GM13976 (cell line): ENCODE data around the gene NEK6.

ENCODE experiments used
- DNase-seq: peaks from one replicate; pipeline ENCODE4 v3.0.0; 2012; ENCODE audit warnings: low spot score
- CTCF ChIP-seq: IDR thresholded peaks from 2 replicates; pipeline ENCODE4 v1.5.1; 2012; ENCODE audit warnings: borderline replicate concordance, mild to moderate bottlenecking; ENCODE audit not compliant: insufficient read depth; ENCODE audit errors: extremely low read depth, missing control alignments, control extremely low read depth
- in situ Hi-C: fragments of 300-500 bp; cut with MboI; formaldehyde crosslinking; loops from one replicate; pipeline ENCODE4 v1.12.0; 2022; ENCODE audit warnings: low sequenced_read_pairs, mixed read lengths, inconsistent platforms; ENCODE audit not compliant: unreplicated experiment

Gene NEK6

GRCh38 chr9:124347206-124347967, 89.6 kb downstream of the NEK6 start:
- peak; percentile 13 for DNase-seq
- in situ Hi-C loops: no loop called here
- TF ChIP-seq CTCF: no peak

DNA sequence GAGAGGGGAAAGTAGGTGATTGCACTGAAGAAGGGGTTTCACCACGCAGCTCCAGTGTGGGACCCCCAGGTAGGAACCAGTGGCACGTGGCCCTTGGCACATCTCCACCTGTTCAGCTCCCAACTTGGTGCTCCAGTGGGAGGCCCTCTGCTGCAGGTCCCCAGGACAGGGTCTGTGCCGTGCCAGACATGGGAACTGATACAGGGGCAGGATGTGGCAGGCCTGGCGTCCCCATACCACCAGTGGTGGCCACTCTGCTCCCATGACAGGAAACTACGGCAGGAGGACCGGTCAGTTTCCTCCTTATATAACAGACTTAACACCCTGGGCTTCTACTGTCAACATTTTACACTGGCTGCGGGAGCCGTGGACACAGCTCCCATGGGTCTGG, 90.2 kb downstream of the NEK6 start:
- DNase-seq: peak; percentile 22
- in situ Hi-C loops: no loop called here
- TF ChIP-seq CTCF: no peak

DNA sequence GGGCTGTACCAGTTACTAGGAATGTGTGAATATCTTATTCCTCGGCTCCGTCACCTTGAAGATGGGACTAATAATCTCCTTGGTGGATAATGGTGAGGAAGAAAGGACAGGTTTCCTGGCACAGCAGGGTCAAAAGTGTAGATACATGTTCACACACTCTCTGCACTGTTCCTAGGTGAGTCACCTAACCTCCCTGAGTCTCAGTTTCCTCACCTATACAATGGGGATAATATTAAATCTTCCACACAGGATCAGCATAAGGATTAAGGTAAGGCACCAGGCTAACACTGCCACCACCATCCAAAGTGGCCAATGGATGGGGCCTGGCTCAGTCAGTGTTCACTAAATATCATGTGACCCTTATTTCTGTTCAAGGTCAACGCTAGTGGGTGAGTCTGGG, 90.6 kb downstream of the NEK6 start:
- TF ChIP-seq CTCF: no peak
- no peak for DNase-seq
- in situ Hi-C loops: no loop called here

- TF ChIP-seq CTCF: no peak
- in situ Hi-C loops: no loop called here
- peak; percentile 17 for DNase-seq
Measured at GRCh38 chr9:124348831-124349230, 91.1 kb downstream of the NEK6 start.

- in situ Hi-C loops: no loop called here
- no peak for TF ChIP-seq CTCF
Measured at GRCh38 chr9:124349267-124349666, 91.5 kb downstream of the NEK6 start.

GRCh38 chr9:124349675-124350493, 92.1 kb downstream of the NEK6 start:
- peak; percentile 18 for DNase-seq

More at GRCh38 chr9:124349267-124349666, 91.5 kb downstream of the NEK6 start:
- peak; percentile 21 for DNase-seq

More at GRCh38 chr9:124349675-124350493, 92.1 kb downstream of the NEK6 start:
- TF ChIP-seq CTCF: no peak
- in situ Hi-C loops: no loop called here
